Measurements from ENCODE around the gene CCDC88B.

CCDC88B gene

DNA sequence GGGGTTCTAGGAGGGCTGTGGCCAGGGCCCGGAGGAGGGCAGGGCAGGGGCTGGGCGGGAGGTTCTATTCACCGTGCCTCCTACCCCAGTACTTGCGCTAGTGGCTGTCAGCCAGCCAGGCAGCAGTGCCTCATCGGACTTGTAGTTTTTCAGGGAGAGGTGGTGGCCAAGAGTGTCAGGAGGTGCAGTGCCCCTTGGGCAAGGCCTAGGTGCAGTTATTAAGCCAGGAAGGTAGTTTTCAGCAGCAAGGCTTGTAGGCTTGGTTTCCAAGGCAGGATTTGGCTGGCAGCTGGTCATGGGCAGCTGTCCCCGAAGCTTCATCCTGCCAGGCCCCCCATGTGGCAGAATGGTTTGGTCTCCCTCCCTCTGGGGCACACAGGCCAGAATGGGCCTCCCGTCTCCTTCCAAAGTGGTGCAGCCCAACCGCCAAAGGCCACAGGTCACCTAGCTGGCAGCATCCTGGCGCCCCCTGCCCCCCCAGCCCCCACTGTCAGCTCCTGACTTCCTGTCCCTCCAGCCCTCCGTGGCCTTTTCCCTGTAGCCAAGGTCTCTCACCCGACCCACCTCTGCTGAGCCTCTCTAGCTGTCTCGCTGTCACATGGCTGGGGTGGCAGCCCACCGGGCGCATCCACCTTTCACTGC is 8.5 kb downstream of the CCDC88B start:
- TF ChIP-seq POLR2AphosphoS5 (IDR thresholded peaks at IDR 0.05; ENCODE audit: low read depth, low read length) (no peak), TAF1 (IDR thresholded peaks at IDR 0.05; ENCODE audit: borderline replicate concordance, insufficient read depth, low read length) (no peak), FOXP2 (optimal IDR thresholded peaks at IDR 0.05; ENCODE audit: borderline replicate concordance, extremely low read depth, extremely low read length, insufficient read depth) (no peak), SIN3A (IDR thresholded peaks at IDR 0.05; ENCODE audit: borderline replicate concordance, insufficient read depth, low read length) (no peak)
- TF ChIP-seq, protein P1, sequence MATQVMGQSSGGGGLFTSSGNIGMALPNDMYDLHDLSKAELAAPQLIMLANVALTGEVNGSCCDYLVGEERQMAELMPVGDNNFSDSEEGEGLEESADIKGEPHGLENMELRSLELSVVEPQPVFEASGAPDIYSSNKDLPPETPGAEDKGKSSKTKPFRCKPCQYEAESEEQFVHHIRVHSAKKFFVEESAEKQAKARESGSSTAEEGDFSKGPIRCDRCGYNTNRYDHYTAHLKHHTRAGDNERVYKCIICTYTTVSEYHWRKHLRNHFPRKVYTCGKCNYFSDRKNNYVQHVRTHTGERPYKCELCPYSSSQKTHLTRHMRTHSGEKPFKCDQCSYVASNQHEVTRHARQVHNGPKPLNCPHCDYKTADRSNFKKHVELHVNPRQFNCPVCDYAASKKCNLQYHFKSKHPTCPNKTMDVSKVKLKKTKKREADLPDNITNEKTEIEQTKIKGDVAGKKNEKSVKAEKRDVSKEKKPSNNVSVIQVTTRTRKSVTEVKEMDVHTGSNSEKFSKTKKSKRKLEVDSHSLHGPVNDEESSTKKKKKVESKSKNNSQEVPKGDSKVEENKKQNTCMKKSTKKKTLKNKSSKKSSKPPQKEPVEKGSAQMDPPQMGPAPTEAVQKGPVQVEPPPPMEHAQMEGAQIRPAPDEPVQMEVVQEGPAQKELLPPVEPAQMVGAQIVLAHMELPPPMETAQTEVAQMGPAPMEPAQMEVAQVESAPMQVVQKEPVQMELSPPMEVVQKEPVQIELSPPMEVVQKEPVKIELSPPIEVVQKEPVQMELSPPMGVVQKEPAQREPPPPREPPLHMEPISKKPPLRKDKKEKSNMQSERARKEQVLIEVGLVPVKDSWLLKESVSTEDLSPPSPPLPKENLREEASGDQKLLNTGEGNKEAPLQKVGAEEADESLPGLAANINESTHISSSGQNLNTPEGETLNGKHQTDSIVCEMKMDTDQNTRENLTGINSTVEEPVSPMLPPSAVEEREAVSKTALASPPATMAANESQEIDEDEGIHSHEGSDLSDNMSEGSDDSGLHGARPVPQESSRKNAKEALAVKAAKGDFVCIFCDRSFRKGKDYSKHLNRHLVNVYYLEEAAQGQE (IDR thresholded peaks at IDR 0.05; ENCODE audit: insufficient read depth in 1 of 2, low read depth in 2 of 2, low read length in 2 of 2), result no peak

DNA sequence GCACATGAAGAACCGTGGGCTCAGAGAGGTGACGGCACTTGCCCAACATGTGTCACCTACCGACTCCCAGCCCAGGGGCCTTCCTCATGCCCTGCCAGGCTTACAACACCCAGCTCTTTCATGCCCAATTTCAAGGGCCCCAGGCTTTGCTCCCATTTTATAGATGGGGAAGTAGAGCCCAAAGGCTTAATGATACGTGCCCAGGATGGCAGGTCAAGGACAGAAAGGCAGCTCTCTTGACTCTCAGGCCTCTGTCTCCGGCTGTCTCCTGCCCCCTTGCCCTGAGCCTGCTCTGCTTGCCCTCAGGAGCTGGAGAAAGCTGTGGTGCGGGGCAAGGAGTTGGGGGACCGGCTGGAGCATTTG is 9.0 kb downstream of the CCDC88B start:
- TF ChIP-seq TAF1 (IDR thresholded peaks at IDR 0.05; ENCODE audit: borderline replicate concordance, insufficient read depth, low read length) (no peak), FOXP2 (optimal IDR thresholded peaks at IDR 0.05; ENCODE audit: borderline replicate concordance, extremely low read depth, extremely low read length, insufficient read depth) (no peak), SIN3A (IDR thresholded peaks at IDR 0.05; ENCODE audit: borderline replicate concordance, insufficient read depth, low read length) (no peak), POLR2AphosphoS5 (IDR thresholded peaks at IDR 0.05; ENCODE audit: low read depth, low read length) (no peak)
- TF ChIP-seq, protein P1 (IDR thresholded peaks at IDR 0.05; ENCODE audit: insufficient read depth in 1 of 2, low read depth in 2 of 2, low read length in 2 of 2), result no peak

DNA sequence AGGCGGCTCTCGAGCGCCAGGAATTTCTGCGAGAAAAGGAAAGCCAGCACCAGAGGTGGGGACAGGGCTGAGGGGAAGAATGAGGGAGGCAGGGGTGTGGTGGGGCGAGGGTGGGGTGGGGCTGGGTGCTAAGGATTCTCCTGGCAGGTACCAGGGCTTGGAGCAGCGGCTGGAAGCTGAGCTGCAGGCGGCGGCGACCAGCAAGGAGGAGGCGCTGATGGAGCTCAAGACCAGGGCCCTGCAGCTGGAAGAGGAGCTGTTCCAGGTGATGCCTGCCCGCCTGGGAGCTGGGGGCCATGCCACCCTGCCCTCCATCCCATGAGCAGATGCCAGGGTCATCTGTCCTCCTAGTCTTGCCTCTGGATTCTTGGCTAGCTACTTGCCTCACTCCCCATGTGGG is 9.4 kb downstream of the CCDC88B start:
- TF ChIP-seq, protein P1 (IDR thresholded peaks at IDR 0.05; ENCODE audit: insufficient read depth in 1 of 2, low read depth in 2 of 2, low read length in 2 of 2), result no peak
- no peak for TF ChIP-seq TAF1 (IDR thresholded peaks at IDR 0.05; ENCODE audit: borderline replicate concordance, insufficient read depth, low read length)
- TF ChIP-seq FOXP2 (optimal IDR thresholded peaks at IDR 0.05; ENCODE audit: borderline replicate concordance, extremely low read depth, extremely low read length, insufficient read depth), result no peak
- no peak for TF ChIP-seq SIN3A (IDR thresholded peaks at IDR 0.05; ENCODE audit: borderline replicate concordance, insufficient read depth, low read length)
- no peak for TF ChIP-seq POLR2AphosphoS5 (IDR thresholded peaks at IDR 0.05; ENCODE audit: low read depth, low read length)

DNA sequence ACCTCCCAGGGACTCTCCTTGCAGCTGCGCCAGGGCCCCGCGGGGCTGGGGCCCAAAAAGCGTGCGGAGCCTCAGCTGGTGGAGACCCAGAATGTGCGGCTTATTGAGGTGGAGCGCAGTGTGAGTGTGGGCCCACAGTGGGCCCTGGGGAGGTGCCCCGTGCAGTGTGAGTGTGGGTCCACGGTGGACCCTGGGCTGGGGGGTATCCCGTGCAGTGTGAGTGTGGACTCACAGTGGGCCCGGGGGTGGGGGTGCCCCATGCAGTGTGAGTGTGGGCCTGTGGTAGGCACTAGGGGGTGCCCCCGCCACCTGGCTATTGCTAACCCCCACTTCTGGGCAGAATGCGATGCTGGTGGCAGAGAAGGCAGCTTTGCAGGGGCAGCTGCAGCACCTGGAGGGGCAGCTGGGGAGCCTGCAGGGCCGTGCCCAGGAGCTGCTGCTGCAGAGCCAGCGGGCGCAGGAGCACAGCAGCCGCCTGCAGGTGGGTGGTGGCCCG is 11.2 kb downstream of the CCDC88B start:
- TF ChIP-seq FOXP2 (optimal IDR thresholded peaks at IDR 0.05; ENCODE audit: borderline replicate concordance, extremely low read depth, extremely low read length, insufficient read depth), result no peak
- TF ChIP-seq, protein P1 (IDR thresholded peaks at IDR 0.05; ENCODE audit: insufficient read depth in 1 of 2, low read depth in 2 of 2, low read length in 2 of 2), result no peak
- no peak for TF ChIP-seq POLR2AphosphoS5 (IDR thresholded peaks at IDR 0.05; ENCODE audit: low read depth, low read length)
- TF ChIP-seq TAF1 (IDR thresholded peaks at IDR 0.05; ENCODE audit: borderline replicate concordance, insufficient read depth, low read length), result no peak
- TF ChIP-seq SIN3A (IDR thresholded peaks at IDR 0.05; ENCODE audit: borderline replicate concordance, insufficient read depth, low read length), result no peak

Measured in PFSK-1 (cell line).